ENCODE measurements around the gene LYG2.
"Not testable (repeated sequence)": the region's sequence is repeated elsewhere in the genome, so short reads cannot be mapped to it uniquely, and the experiment has no call there.

GRCh38 chr2:99301097-99301496 is 45.6 kb upstream of the LYG2 start, which contains the start of gene LYG1:
- TF ChIP-seq, protein P1, sequence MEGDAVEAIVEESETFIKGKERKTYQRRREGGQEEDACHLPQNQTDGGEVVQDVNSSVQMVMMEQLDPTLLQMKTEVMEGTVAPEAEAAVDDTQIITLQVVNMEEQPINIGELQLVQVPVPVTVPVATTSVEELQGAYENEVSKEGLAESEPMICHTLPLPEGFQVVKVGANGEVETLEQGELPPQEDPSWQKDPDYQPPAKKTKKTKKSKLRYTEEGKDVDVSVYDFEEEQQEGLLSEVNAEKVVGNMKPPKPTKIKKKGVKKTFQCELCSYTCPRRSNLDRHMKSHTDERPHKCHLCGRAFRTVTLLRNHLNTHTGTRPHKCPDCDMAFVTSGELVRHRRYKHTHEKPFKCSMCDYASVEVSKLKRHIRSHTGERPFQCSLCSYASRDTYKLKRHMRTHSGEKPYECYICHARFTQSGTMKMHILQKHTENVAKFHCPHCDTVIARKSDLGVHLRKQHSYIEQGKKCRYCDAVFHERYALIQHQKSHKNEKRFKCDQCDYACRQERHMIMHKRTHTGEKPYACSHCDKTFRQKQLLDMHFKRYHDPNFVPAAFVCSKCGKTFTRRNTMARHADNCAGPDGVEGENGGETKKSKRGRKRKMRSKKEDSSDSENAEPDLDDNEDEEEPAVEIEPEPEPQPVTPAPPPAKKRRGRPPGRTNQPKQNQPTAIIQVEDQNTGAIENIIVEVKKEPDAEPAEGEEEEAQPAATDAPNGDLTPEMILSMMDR (IDR thresholded peaks at IDR 0.05 in 4 of 5, conservative IDR thresholded peaks at IDR 0.05 in 1 of 5): not testable (repeated sequence)
- not testable (repeated sequence) for TF ChIP-seq POLR2A (IDR thresholded peaks at IDR 0.05)
